NCI-H128 (cell line): ENCODE data around the gene PPP6R3.
A peak's percentile ranks its signal among the peaks of the same experiment; 100 is the strongest.
"Not testable (repeated sequence)": the region's sequence is repeated elsewhere in the genome, so short reads cannot be mapped to it uniquely, and the experiment has no call there.

Source experiments
- DNase-seq: peaks from one replicate; lab custom pipeline; 2025; ENCODE audit not compliant: unreplicated experiment; lab: John Stamatoyannopoulos, UW

Gene PPP6R3

DNA sequence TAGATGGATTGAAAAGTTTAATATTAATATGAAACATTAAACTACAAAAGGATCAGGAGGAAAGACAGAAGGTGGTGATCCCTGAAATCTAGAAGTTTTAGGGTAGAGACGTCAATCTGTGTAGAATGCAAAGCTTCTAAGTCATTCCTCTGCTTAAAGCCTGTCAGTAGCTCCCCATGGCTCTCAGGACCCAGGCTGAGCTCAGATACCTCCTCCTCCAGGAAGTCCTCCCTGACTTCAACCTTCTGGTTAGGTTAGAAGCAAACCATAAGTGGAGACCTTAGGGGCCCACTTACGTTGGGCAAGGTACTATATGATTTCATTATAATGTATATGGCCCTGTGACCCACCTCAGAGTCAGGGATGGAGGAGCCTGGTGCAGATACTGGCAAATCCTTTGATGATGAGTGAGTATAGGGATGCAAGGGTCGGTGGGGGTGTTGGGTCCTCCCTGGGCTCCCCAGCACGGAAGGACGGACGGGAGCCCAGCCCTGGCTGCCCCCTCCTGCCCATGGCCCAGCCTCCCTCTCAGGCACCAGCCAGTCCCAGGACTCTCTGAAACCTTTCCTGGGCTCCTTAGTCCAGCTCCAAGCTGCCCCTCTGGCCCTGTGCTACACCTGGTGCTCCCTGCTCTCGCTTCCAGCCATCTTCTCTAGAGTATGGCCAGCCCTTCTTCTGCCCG, 3.2 kb upstream of the PPP6R3 start:
- DNase-seq, result no peak

DNA sequence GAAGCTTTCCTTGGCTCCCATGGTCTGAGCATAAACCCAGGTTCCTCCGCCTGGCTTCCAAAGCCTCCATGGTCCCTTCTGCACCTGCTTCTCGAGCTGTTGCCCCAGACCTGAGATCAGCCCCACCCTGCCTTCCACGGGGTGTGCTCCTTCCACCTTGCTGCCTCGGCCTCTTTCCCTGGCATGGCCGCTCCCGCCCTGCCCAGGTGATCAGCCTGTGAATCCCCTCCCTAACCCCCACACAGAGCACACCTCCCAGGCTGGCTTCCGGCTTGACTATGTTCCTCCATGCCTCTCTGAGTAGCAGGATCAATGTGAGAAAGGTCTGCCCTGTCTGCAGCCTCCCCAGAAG, 2.7 kb upstream of the PPP6R3 start:
- DNase-seq, result no peak

DNA sequence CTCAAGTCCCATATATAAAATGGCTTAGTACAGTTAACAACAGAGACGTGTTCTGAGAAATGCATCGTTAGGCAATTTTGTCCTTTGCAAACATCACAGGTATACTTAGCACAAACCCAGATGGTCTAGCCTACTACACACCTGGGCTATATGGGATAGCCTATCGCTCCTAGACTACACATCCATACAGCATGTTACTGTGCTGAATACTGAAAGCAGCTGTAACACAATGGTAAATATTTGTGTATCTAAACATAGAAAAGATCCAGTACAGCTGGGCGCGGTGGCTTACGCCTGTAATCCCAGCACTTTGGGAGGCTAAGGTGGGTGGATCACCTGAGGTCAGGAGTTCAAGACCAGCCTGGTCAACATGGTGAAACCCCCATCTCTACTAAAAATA, 2.2 kb upstream of the PPP6R3 start:
- not testable (repeated sequence) for DNase-seq

DNA sequence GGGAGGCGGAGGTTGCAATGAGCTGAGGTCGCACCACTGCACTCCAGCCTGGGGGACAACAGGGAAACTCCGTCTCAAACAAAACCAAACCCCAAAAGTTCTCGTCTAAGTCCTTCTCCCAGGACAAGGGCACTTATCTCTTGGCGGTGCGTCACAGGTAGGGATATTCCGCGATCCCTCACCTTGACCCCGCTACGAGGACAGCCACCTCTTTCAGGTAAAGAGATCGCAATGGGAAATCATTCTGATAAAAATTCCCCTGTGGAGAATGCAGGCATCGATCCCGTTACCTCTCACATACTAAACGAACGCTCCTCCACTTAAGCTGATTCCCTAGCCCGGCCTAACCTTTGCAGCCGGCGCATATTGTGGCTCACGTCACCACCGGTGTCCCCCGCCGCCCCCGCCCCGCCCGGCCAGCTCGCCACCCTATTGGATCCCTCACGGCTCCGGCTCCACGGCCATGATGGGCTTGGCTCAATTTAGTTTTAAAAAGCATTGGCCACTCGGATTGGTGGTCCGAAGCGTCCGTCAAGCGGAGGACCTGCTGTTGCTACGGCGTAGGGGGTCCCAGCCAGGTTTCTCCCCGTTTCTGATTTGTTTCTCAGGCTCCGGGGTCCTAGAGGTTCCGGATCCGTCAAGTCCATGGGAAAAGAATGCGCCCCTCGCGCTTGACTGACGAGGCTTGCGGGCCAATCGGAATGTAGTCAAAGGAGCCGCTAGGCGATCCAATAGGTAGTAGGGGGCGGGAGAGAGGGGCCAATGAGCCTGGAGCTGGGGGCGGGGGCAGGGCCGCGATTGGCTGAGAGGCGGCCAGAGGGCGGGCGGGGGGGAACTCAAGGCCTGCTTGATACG, 439 bp upstream of the PPP6R3 start:
- peak; percentile 96 for DNase-seq

DNA sequence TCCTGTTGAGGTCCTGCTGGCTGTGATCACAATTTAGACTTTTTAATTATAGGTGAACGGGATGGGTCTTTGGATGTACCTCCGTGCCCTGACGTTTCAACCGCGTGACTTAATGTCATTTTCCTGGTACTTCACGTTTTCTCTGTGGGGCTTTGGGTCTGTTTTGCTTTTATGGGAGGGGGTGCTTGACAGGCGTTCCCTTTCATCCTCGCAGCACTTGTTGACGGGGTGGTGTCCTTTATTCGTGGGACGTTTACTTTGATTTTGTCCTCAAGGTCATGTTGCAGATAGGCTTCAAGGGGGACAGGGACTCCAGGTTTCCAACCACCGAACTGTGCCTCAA, 994 bp downstream of the PPP6R3 start:
- no peak for DNase-seq

DNA sequence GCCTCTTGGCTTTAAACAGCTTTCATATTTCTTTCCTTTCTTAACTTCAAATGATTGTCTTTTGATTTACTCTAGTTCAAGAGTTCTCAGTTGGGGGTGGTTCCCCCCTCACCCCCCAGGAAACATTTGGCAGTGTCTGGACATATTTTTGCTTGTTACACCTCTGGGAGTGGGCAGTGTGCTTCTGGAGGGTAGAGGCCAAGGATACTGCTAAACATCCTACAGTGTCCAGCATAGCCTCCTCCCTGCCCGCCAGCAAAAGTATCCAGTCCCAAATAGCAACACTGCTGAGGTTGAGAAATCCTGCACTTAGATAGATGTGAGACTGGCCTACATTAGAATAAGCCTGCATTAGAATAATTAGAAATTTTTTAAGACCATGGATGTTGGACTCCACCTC, 3.2 kb downstream of the PPP6R3 start:
- DNase-seq, result no peak

DNA sequence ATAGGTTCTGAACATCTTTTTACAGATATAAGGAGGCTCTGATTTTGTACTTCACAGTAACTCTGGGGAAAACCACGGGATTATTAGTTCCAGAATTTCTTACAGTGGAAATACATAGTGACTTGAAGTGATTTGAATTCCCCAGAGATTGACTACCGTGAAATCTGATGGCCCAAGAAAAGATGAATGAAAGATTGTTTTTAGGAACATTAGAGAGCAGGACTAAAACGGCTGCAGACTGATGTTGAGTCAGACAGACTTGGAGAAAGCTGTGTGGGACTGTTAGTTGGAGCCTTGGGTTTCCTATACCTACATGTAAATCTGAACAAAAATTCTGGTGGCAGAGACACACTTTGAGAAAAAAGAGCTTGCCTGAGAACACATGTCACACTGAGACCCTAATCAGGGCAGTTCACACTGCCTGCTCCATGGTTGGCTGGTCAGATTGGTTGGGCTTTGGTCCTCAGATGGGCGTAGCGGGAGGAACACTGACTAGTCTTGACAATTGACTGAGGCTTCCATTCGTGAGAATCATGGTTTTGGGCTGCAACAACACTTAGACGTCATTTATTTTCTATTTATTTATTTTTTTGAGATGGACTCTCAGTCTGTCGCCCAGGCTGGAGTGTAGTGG, 6.8 kb downstream of the PPP6R3 start:
- no peak for DNase-seq

DNA sequence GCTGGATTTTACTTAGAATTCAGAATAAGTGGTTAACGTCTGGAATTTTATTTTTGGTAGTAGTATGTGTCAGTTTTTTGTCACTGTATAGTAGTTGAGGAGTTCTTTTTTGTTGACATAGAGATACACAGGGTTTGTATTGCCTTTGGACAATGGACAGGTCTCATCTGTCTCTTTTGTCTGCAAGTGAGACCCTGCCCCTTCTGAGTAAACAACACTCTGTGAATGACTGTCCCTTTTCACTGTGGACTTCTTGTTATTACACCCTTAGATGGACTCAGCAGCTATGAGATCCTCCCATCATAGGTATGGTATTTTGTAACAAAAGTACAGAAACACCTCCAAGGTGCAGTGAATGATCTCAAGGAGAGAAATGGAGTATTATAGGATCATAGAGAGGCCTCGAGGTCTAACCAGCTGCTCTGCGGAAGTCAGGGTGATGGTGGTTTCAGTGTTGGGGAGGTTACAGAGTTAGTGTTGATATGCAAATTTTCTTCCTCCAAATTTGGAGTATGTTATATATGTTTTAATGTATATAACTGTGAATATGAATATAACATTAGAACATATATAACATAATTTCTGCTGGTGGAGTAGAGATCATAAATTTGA, 7.8 kb downstream of the PPP6R3 start:
- no peak for DNase-seq

DNA sequence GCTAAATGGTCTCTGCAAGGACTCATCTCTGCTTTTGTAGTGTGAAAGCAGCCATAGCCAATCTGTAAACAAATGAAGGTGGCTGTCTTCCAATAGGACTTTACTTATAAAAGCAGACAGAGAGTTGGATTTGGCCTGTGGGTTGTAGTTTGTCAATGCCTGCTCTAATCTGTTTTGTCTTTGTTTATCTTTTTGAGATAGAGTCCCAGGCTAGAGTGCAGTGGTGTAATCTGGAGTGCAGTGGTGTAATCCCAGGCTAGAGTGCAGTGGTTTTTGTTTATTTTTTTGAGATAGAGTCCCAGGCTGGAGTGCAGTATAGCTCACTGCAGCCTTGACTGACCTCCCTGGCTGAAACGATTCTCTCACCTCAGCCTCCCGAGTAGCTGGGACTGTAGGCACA, 8.6 kb downstream of the PPP6R3 start:
- no peak for DNase-seq

DNA sequence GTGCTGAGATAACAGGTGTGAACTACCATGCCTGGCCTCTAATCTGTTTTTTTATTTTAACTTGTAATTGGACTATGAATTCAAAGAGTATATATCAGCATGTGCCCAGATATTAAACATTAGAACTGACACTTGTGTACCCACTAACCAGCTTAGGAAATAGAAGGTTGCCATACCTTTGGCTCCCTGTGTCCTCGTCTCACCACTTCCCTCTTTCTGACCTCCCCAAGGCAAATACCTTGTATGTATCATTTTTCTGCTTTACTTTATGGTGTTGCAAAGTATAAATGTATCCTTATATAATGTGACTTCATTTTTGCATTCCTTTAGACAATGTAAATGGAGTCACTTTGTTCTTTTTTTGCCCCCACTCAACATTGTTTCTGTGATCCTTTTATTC, 9.1 kb downstream of the PPP6R3 start:
- no peak for DNase-seq

DNA sequence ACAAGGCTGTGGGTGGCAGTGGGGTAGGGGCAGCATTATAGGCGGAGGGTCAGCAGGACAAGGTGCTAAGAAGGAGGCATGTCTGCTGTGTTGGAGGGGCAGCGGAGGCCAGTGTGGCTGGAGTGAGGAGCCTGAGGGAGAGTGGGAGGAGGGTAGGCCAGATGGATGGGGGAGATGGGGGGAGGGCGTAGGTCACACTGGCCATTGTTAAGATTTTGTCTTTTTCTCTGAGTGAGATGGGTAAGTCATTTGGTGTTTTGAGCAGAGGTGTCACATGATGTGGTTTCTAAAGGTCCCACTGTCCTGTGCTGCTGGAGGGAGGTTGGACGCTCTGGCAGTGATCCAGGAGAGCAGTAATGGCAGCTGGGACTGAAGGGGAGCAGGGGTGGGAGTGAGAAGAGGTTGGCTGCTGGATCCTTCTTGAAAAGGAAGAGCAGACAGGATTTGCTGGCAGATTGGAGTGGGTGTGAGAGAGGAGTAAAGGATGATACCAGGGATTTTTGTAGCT, 9.8 kb downstream of the PPP6R3 start:
- DNase-seq, result no peak

DNA sequence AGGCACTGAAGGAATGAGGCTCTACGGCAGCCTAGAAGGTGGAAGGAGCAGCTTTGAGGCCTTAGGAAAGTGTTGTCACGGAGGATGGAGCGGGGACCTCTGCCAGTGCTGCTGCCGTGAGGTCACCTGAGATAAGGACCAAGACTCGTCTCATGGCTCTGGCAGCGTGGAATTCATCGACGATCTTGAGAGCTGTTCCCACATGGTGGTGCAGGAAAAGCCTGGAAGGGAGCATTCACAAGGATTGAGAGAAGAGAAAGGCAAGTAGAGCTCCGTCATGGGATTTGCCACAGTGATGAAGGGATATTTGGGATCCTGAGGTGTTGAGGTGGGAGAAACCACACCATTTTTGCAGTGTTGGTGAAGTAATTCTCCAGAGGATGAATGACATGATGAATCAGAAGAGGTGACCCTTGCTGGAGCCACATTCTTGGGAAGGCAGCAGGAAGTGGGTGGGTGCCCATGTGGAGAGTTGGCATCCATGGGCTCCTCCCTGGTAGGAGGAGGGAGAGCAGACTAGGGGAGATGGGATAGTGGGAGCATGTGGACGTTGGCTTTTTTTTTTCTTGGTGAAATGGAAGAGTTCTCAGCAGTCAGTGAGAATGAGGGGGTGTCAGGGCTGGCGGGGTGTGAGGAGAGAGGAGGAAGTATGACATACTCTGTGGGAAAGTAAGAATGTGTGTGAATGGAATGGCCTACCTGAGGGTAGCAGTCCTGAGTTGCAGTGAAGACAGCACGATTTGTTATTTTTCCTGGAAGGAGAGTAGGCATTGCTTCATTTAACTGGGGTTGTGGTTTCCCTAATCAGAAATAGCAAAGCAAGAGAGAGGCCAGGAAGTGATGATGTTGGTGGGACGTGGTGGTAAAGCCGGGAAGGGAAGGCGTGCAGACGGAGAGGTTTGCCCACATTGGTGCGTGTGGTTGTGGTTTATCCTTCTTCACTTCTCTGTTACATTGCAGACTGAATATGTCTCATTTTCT, 11.1 kb downstream of the PPP6R3 start:
- DNase-seq, result no peak

DNA sequence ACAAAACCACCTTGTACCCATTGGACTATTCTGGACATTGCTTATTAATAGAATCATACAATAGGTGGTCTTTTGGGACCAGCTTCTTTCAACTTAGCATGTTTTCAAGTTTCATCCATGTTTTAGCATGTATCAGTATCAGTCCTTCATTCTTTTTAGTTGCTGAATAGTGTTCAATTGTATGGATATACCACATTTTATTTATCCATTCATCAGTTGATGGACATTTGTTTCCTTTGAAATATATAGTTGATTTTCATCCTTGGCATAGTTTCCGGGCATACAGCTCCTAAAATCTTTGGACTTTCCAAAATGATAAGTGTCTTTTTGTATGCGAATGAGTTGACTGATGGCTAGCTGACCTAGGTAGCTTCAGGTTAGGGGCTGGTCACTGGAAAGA, 12.2 kb downstream of the PPP6R3 start:
- no peak for DNase-seq

DNA sequence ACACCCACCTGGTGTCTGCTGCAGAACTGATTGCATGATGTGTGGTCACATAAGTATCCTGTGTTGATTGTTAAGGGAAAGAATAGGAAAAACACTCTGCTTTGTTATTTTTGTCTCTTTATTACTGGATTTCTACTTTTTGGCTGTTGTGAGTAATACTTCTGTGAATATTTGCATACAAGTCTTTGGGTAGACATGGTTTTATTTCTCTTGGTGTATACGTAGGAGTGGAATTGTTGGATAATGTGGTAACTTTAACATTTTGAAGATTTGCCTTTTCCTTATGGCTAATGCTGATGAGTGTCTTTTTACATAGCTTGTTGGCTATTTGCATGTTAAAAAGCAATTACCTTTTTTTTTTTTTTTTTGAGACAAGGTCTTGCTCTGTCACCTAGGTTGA, 13.1 kb downstream of the PPP6R3 start:
- DNase-seq, result no peak

DNA sequence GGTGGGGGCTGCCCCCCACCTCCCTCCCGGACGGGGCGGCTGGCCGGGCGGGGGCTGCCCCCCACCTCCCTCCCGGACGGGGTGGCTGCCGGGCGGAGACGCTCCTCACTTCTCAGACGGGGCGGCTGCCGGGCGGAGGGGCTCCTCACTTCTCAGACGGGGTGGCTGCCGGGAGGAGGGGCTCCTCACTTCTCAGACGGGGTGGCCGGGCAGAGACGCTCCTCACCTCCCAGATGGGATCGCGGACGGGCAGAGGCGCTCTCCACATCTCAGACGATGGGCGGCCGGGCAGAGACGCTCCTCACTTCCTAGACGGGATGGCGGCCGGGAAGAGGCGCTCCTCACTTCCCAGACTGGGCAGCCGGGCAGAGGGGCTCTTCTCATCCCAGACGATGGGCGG, 15.1 kb downstream of the PPP6R3 start:
- not testable (repeated sequence) for DNase-seq

DNA sequence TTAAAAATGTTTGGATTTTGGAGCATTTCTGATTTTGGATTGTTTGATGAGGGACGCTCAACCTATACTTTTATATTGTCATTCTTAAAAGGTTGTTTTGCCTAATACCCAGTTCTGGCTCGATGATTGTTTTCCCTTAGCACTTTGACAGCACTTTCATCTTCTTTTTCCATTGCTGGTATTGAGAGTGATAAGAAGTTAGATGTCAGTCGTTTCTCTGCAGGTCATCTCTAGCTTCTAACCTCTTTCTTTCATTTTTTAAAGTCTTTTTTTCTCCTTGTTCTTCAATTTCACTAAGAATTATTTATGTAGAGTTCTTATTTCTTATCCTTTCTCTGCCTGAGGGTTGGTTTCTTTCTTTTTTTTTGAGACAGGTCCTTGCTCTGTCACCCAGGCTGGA, 18.8 kb downstream of the PPP6R3 start:
- no peak for DNase-seq

DNA sequence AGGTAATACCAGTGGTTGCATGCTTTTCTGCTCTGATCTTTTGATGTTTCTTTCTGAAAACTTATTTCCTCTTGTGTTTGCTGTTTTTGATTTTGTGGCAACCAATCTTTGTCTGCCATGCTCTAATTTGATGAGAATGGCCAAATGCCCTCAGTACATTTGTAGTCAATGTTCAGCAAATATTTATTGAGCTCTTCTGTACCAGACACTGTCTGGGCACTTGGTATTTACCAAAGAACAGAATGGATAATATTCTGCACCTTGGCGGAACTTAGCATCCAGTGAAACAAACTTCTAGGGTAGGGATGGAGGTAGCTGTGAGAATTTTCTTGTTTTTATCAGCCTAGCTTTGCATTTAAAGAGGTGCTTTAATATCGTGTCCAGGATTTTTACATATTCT, 19.6 kb downstream of the PPP6R3 start:
- DNase-seq, result no peak

DNA sequence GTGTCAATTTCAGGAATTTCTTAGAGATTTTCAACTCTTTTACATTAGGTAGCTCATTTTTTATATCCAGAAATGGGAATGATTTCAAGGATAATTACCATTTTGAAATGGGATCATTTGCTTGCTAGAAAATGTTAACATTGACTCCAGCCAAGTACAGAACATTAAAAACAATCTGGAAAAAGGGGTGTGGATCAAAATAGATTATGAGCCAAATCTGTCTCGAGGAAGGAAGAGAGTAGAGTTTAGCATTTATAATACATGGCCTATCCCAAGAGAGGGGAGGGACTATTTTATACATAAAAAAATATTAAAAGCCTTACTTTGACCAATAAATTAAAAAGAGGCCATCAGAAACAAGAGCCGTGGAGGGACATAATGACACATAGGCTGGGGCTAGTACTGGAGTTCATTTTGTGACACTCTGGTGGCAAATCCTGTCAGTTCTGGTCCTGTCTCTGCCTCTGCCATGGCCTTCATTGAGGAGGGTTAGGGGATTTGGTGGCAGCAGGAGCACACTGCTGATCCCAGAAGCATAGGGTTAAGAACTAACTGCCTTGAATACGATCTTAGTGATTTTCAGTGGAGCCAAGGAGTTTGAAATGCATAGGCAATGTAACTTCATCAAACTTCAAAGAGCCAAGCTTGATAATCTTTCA, 20.4 kb downstream of the PPP6R3 start:
- DNase-seq, result no peak

DNA sequence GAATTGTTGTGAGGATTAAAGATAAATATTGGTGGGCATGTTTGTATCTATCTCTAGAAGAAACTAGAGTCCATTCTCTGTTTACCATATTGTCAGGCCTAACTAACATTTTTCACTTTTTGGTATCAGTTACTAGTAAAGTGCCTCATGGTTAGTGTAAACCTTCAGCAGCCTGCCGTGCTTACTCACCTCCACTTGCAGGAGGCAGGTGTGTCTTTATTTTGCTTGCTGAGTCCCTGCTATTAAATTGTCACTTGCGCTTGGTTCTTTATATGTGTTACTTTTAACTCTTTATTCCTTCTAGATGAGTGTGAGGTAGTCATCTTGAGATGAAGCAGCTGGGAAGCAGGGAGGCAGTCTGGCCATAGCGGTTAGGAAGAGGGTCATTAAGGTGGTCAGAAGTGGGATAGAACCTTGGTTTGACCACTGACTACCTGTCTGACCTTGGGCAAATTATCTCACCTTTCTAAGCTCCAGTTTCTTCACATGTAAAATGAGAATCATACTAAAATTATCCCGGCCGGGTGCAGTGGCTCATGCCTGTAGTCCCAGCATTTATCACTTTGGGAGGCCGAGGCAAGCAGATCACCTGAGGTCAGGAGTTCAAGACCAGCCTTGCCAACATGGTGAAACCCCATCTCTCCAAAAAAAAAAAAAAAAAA, 21.2 kb downstream of the PPP6R3 start:
- no peak for DNase-seq

DNA sequence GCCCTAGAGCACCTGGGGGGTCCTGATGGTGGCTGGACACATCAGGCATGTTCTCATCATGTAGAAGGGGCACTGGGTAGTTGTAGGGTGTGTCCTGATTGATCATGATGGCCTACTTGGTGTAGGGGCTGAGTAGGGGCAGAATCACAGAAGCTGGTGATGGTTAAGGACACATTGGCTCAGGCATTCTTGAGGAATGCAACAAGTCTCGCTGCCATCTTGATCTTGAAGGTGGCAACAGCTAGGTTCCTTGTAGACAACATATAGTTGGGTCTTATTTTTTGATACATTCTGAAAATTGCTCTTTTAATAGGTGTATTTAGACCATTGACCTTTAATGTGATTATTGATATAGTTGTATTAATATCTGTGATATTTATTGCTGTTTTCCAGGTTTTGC, 28.1 kb downstream of the PPP6R3 start:
- DNase-seq, result no peak
